Left cardiac atrium (tissue), 4 donors: ENCODE measurements around the gene MYO5B. TPM values are rescaled to one million over a fixed set of nuclear protein-coding genes. Genes with fewer than 3 reads are reported as not detected.
A peak's percentile ranks its signal among the peaks of the same experiment; 100 is the strongest.
"Not testable (repeated sequence)": the region's sequence is repeated elsewhere in the genome, so short reads cannot be mapped to it uniquely, and the experiment has no call there.

ENCODE experiments used
- ATAC-seq, 2 donors: fragments of 200-7000 bp; cut with Tn5 transposase; one replicate each; pipeline ENCODE4 v1.9.1; 2020; ENCODE audit warnings: mild to moderate bottlenecking in 2 of 2, moderate library complexity in 2 of 2
- DNase-seq: peaks from one replicate; pipeline ENCODE4 v3.0.0-alpha.2; 2020
- intact Hi-C, 2 donors: fragments of 100-400 bp; cut with DNase I; formaldehyde crosslinking; loops; one replicate each; pipeline versions ENCODE4 v1.14.1 to v1.15.1; 2022 to 2023
- total RNA-seq, 2 donors: library from RNA; stranded (reverse); fragmentation: NEBNext Ultra II Directional; extraction: Animal tissue kit (Norgen Biotek cat#: 25700); gene quantifications; one replicate each; pipeline ENCODE4 v1.2.1, GENCODE V29; 2021
- donor health status: DM: no; HTN: yes; CAD: no.
- donor health status: DM: no; HTN: yes; CAD: no; lungs with severe emphysema.
- donor health status: DM: yes; HTN: yes; CAD: no.
- donor health status: Dilated cardiomyopathy.

MYO5B gene
- total RNA-seq, 2 donors from 2014 or later: 4.6 to 7.2 TPM

DNA sequence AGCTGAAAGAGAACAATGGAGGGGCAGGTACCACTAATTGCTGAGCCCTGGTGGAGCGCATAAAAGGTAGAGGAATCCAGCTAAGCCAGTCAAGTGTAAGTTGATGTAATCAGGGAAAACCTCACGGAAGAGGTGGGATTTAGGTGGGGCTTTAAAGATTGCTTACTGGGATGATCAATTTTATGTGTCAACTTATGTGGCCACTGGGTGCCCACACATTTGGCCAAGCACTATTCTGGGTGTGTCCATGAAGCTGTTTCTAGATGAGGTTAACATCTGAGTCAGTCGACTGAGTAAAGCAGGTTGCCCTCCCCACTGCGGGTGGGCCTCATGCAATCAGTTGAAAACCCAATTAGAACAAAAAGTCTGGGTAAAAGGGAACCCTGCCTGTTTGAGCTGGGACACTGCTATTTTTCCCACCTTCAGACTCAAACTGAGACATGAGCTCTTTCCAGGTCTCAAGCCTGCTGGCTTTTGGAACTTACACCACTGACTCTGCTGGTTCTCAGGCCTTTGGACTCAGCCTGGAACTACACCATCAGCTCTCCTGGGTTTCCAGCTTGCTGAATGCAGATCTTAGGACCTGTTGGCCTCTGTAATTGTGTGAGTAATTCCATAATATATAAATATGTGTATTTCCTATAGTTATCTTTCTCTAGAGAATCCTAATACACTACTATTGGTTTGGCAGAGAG is 67.3 kb downstream of the MYO5B start:
- ATAC-seq (no peak), DNase-seq (no peak)
- intact Hi-C loops: no loop called here

DNA sequence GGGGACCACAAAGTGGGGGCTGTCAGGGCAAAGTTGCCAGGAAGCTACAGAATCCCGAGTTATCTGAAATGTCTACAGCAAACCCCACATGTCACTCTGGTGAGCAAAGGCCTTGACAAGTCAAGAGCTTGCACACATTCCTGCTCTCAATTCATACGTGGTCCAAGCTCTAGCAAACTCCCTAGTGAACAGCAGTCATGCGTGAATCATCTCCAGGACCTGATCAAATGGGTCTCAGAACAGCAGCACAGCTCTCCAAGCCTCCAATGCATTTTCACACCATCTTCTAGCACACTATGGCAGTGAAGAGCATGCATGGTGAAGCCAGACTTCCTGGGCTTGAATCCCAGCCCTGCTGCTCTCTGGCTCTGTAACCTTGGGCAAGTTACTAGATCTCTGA is 68.5 kb downstream of the MYO5B start:
- ATAC-seq: no peak
- no peak for DNase-seq
- intact Hi-C loops: no loop called here

DNA sequence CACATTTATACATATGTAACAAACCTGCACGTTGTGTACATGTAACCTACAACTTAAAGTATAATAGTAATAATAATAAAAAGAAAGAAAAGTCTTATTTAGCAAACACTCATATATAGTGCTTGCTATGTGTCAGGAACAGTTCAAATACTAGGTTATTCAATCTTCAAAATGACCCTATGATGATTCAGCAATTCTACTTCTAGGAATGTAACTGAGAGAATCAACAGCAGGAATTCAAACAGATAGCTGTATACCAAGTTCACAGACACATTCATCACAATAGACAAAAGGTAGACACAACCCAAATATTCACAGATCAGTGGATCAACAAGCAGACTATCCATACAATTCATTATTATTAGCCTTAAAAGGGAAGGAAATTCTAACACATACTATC is 69.5 kb downstream of the MYO5B start:
- intact Hi-C loops: no loop called here
- no peak for DNase-seq
- ATAC-seq: no peak

DNA sequence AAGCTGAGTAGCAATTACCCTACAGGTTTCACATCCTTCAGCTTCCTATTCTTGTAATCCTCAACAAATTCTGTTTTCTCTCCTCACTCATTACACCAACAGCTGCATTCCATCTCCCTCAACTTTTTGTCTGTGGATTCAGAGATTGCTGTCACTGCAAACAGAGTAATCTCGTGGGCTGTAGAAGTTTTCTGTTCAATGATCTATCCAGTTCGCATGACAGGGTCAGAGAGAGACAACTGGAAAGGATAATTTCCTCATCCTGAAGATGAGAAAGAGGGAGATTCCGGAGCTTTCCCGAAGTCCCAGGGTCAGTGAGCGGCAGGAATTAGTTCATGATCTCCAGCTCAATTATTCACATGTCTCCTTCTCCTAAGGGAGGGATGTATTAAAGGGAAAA is 75.7 kb downstream of the MYO5B start:
- no peak for ATAC-seq
- intact Hi-C loops: no loop called here
- no peak for DNase-seq

DNA sequence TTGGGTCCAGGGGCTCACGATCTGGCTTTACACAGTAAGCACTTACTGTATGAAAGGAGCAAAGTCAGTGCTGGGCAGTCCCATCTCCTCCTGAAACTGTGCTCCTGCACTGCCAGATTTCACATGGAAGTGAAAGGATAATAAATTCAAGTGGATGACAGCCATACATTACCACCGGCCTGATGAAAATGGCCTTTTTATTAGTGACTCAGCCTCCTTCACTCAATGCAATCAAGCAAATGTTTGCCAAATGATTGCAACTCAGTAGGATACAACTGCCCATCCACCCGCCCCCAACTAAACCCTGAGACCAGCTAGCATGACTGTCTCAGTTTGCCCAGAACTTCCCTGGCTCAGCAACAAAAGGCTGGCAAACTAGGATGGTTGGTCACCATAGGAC is 77.1 kb downstream of the MYO5B start:
- DNase-seq (no peak), ATAC-seq (no peak)
- intact Hi-C loops: no loop called here

DNA sequence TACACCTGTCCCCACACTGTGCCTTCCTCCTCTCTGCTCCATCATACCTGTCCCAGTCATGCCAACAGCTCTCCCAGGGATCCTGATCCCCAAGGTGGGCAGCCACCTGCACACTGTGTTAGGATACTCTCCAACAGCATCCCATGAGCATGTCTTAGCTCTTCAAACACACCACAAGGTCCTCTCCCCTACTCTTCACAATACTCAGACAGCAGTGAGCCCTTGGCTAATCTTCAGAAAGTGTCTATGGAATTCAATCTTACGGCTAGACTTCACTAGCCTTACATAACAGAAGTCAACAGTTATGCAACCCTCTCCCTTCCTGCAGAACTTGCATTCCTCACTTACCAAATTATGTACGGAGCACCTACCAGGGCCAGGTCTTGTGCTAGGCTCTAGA is 79.9 kb downstream of the MYO5B start:
- intact Hi-C loops: no loop called here
- no peak for DNase-seq
- peak in 1 of 2 donors; percentile 73 for ATAC-seq

DNA sequence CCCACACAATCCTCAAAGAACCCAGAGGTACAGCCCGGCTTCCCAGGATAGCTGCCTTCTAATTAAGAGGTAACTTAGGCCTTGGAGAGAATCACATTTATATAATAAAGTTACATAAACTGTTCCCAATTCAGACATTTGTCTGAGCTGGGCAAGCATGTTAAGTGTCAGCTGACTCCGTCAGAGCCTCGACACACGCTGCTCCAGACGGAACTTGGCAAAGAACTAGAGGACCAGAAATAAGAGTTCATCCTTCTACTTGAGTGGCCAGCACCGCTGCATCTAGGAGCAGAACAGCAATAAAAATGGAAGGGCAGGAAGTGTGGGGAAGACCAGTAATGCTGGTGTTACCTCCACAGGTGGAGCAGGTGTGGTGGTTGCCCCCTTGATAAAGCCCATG is 80.5 kb downstream of the MYO5B start:
- DNase-seq: no peak
- peak in 1 of 2 donors; percentile 20 for ATAC-seq
- intact Hi-C loops: no loop called here

DNA sequence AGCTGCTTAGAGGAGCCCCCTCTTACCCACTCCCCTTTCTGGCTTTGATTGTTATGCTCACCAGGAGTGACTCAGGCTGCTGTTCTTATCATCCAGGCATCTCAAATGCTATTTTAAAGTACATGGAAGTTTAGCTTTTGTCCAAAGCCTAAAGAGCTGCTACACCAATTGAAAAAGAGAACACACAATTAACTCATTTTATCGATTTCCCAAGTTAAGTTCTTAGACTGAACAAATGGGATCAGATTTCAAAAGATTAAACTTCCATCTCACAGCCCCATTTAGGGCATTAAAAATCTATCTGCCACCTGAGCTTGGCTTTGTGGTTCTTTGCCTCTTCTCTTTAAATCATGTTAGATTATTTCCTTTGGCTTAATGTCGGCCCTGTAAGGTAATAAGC is 81.2 kb downstream of the MYO5B start:
- ATAC-seq (no peak), DNase-seq (no peak)
- intact Hi-C loops: no loop called here

DNA sequence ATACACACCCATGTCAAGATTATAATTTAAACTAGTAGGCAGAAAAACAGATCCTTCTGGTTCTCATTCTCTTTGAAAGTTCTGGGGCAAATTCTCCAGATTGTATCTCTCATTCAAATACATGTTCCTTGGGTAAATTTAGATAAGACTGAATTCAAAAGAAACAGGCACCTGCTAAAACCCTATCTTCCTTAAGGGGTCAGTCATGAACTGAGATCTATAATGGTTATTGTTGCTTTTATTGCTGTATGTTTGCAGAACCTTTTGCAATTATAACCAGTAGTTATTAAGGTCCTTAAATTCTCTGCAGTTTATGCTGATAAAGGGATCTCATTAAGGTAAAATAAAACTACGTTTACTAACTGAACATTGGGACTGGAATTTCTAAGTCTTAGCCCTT is 83.5 kb downstream of the MYO5B start:
- no peak for ATAC-seq
- intact Hi-C loops: no loop called here
- DNase-seq: no peak

DNA sequence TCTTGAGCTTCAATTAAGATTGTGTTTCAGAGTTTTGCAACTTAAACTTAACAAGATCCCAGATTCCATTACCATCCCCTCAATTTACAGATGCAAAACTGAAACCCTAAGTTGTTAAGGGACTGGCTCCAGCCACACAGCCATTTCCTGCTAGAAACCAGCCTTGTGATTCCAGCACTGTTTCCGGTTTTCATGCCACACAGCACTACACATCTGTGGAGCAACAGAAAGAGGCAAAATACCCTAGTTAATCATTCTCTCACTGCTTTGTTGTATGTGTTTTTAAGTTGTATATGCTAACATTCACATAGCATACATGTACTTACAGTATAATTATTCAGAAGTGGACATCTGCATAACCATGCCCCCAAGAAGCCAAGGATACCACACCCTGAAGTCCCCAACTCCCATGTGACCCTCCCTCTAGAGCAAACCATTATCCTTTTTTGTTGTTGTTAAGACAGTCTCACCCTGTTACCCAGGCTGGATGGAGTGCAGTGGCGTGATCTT is 87.4 kb downstream of the MYO5B start:
- DNase-seq (no peak), ATAC-seq (no peak)
- intact Hi-C loops: loop anchor here in 1 of 2 donors (10.0 kb wide), 2 partner anchors 63 to 77 kb away; no protein-coding TSS in a partner anchor

DNA sequence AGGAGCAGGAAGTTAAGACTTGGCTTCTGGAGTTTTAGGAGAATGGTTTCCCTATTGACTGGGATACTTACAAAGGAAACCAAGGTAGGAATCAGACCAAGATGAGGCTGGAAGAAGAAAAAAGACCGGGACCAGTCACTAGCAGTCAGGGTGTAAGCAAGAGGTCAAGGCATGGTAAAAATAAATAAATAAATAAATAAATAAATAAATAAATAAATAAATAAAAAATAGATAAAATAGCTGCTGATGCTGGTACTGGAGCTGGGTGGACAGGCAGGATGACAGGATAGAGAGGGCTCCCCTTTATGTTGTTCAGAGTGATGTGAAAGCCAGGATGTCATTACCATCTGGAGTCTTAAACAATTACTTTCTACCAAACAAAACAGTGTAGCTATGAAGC is 89.9 kb downstream of the MYO5B start:
- DNase-seq: no peak

DNA sequence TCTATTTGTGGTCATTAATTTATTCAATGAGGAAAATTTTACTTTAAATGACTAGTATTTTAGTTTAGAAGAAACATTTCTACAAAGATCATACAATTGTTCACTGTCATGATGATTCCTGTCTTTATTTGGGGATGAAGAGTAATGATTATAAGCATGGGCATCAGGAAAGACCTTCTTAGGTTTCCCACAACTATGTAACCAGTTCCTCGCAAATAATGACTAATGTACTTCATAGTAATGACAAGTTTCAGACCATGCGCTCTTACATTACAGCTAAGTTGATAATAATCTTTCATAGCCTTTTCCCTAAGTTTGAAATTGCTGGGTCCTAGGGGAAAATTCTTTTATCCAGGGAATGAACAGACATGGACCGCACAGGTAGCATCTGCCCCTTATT is 90.5 kb downstream of the MYO5B start:
- intact Hi-C loops: loop anchor here in 1 of 2 donors (10.0 kb wide), 2 partner anchors 60 to 80 kb away; no protein-coding TSS in a partner anchor
- ATAC-seq (no peak), DNase-seq (no peak)

More for the DNA sequence above, 89.9 kb downstream of the MYO5B start:
- intact Hi-C loops: loop anchor here in 1 of 2 donors (10.0 kb wide), 2 partner anchors 60 to 80 kb away; no protein-coding TSS in a partner anchor
- no peak for ATAC-seq

DNA sequence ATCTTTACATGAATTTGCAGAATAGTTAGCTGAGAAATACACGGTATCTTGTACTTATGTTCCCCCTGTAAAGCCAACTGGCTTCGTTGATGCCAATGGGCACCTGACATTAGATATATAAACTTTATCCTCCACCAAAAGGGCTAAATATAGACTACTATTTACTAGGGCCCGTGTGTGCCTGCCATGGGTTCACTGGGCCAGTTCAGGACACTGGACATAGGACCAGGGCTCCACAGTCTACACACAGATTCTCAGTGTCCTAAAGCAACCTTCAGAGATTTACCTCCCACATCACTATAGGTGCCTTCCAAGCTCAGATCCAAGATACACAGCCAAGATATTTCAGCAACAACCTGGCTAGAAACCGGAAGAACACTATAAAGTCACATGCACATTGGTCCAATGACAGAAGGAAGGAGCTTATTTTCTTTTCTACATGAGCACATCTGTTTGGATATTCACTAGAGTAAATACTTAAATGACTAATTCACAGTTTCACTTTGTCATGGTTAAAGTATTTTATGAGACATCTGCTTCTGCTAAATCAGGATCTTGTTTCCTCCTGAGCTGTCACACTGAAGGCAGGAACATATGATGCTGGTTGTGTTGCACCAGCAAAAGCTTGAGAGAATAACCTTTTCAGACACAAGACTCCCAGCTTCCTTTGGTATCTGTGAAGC is 95.1 kb downstream of the MYO5B start:
- DNase-seq (no peak), ATAC-seq (peak in 1 of 2 donors; percentile 60)
- intact Hi-C loops: loop anchor here in 1 of 2 donors (10.0 kb wide), 2 partner anchors 55 to 85 kb away; no protein-coding TSS in a partner anchor

DNA sequence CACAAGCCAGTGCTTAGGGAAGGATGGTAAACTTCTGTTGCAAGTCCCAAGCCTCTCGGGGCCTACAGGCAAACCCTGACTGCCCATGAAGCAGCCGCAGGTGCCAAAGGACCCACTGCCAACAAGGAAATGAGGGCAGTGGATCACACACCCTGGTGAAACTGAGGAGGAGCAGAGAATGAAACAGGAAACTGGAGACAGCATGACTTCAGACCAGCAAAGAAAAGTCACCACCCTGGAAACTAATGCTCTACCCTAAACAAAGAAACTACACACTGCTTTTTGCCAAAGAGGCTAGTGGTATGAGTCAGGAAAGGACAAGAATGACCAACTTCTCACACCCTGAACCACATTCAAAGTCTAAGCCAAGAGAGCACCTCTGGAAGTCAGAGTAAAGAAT is 97.2 kb downstream of the MYO5B start:
- ATAC-seq (no peak), DNase-seq (no peak)
- intact Hi-C loops: no loop called here

DNA sequence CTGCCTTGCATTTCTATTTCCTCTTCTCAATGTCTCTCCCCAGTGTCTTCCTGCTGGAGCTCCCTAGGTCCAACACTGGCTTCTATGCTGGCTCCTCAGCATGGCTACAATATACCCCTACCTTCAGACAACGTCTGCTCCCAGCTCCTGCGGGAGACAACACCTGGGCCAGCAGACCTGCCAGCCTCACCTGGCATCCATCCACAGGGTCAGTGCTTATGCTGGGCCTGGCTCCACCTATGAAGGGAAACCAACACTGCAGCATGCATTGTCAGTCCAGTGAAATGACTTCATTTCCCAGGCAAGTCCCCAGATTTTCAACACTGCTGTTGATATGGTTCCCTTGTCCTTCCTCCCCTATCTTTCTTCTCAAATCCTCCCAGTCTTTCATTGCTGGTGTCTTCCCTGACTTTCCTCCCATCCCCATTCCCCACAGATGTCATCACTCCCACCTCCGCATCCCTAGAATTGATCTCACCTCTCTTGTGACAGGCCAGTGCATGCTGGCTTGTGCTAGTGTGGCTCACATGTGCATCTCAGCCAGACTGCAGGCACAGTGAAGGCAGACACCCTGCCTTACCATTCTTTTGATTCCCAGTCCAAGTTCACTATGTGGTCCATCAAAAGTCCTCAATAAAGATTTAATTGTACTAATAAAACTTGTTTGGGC is 98.0 kb downstream of the MYO5B start:
- DNase-seq: no peak
- no peak for ATAC-seq
- intact Hi-C loops: no loop called here

DNA sequence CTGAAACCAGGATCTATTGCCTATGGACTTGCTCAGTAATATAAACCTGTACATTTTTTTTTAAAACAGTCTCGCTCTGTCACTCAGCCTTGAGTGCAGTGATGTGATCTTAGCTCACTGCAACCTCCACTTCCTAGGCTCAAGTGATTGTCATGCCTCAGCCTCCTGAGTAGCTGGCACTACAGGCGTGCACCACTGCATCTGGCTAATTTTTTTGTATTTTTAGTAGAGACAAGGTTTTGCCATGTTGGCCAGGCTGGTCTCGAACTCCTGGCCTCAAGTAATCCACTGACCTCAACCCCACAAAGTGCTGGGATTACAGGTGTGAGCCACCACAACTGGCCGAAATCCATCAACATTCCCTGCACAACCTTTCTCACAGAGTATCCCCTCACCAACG is 100.2 kb downstream of the MYO5B start:
- not testable (repeated sequence) for DNase-seq

DNA sequence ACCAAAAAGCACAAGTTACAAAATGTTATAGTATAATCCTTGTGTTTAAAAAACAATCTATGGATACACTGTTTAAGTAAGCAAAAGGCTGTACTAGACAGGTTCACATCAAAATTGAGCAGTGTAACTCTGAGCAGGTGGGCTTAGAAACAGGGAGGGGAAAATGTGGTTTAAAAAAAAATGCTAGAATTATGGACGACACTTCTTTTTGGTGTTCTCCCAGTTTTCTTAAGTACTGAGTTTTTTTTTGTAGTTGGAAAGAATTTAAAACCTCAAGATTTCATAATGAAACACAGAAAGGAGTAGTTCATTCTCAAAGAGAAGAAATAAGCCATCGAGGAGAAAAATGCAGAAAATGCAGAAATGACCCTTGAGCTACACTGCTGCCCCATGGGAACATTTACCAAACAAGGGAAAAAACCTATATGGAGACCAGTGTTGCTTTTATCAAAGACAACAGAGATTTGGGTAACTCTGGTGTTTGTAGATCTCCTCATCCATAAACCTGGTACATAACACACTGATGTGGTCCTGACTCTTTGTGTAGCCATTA is 100.7 kb downstream of the MYO5B start:
- no peak for DNase-seq
- no peak for ATAC-seq

More for the DNA sequence above, 100.2 kb downstream of the MYO5B start:
- intact Hi-C loops, ATAC-seq: not testable (repeated sequence)

DNA sequence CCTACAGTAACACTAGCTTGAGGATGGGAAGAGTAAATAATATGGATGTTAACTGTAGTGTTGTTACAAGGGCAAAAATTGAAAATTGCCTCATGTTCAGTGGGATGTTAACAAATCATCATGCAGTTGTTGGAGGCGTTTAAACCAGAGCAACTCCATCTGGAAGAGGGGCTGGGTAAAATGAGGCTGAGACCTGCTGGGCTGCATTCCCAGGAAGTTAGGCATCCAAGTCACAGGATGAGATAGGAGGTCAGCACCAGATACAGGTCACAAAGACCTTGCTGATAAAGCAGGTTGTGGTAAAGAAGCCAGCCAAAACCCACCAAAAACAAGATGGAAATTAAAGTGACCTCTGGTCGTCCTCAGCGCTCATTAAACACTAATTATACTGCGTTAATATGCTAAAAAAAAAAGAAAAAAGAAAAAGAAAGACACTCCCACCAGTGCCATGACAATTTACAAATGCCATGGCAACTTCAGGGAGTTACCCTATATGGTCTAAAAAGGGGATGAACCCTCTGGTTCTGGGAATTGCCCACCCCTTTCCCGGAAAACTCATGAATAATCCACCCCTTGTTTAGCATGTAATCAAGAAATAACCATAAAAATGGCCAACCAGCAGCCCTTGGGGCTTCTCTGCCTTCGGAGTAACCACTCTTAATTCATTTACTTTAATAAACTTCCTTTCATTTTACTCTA is 101.4 kb downstream of the MYO5B start:
- no peak for ATAC-seq
- no peak for DNase-seq
- intact Hi-C loops: no loop called here

More for the DNA sequence above, 100.7 kb downstream of the MYO5B start:
- intact Hi-C loops: no loop called here

DNA sequence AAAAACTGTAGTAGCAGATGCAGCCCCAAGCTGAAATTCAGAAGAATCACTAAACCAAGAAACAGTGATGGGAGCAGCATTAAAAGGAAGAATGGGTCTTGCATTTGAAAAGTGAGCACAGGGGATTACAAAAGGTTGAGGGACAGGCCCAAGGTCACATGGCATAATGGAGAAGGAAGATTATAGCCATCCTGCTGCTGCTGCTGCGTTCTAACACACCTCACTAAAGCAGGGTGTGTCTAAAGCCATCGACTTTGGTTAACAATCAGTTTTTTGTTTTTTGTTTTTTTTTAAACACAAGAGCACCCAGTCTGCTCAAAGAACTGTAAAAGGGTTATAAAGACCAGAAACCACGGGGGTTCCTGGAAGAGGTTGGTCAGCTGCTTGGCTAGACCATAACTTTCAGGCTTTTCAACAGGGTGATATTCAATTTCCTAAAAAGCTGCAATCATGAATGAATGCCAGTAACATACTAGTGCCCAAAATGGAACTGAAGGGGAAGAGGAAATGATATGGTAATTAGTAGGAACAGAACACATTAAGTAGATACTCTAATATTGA is 102.6 kb downstream of the MYO5B start:
- ATAC-seq: no peak
- intact Hi-C loops: no loop called here
- no peak for DNase-seq
